GM12892 (cell line): ENCODE measurements around the gene LPCAT4.
A peak's percentile ranks its signal among the peaks of the same experiment; 100 is the strongest.

Experiments used
- DNase-seq: peaks from one replicate; pipeline ENCODE4 v3.0.0; 2011; ENCODE audit not compliant: insufficient read length
- FAIRE-seq: peaks from 2 replicates; lab custom pipeline; 2011; peaks lifted over from hg19 to GRCh38; lab: Jason Lieb, UNC
- POLR2A ChIP-seq: IDR thresholded peaks from 2 replicates; pipeline ENCODE4 v1.6.1; 2011; ENCODE audit warnings: low read depth, low read length, control low read depth
- POLR2AphosphoS5 ChIP-seq: IDR thresholded peaks from 2 replicates; pipeline ENCODE4 v1.6.1; 2011; ENCODE audit warnings: low read depth, low read length, control low read depth
- TAF1 ChIP-seq: IDR thresholded peaks from 2 replicates; pipeline ENCODE4 v1.6.1; 2011; ENCODE audit warnings: low read depth, mild to moderate bottlenecking, control low read depth, low read length, borderline replicate concordance

The LPCAT4 gene

DNA sequence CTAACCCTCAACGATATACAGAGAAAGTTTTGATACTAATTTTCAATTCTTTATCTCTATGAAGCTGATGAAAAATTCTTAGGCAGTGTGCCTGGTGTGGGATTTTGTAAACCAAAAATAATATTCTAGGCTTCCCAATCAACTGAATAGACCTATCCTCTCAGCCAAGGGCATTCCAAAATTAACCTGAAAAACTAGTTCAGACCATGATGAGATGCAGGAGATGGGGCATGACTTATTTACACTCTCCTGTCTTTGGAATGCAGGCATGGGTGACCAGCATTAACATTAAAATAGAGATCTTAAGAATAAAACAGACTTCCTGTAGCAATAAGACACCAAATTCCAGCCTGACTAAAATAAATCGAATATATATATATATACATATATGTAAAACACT is 7.8 kb upstream of the LPCAT4 start:
- no peak for FAIRE-seq
- TF ChIP-seq POLR2AphosphoS5 = no peak
- no peak for TF ChIP-seq POLR2A
- TF ChIP-seq TAF1 = no peak
- no peak for DNase-seq

DNA sequence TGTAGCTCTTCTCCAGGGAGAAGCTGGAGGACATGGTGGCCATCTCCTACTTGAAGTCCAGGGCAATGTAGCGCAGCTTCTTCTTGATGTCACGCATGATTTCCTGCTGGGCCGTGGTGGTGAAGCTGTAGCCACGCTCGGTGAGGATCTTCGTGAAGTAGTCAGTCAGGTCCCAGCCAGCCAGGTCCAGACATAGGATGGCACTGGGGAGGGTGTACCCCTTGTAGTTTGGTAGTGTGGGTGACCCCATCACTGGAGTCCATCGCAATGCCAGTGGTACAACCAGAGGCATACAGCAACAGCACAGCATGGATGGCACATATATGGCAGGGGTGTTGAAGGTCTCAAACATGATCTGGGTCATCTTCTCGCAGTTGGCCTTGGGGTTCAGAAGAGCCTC is 7.0 kb upstream of the LPCAT4 start:
- FAIRE-seq = no peak
- TF ChIP-seq POLR2AphosphoS5 = no peak
- TF ChIP-seq TAF1 = no peak
- TF ChIP-seq POLR2A = no peak
- DNase-seq = no peak

DNA sequence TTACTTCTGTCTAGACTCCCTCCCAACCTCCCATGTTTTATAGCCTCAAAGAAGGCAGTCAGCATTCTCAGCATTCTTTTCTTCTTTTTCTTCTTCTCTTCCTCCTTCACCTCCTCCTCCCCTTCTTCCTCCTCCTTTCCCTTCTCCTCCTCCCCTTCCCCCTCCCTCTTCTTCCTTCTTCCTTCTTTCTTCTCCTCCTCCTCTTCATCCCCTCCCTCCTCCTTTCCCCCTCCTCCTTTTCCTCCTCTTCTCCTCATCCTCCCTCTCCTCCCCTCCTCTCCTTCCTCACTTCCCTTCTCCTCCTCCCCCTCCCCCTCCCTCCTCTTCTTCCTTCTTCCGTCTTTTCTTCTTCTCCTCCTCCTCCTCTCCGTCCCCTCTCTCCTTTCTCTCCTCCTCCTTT is 3.6 kb upstream of the LPCAT4 start:
- DNase-seq (no peak), FAIRE-seq (no peak)
- TF ChIP-seq TAF1 = no peak
- TF ChIP-seq POLR2A = no peak
- no peak for TF ChIP-seq POLR2AphosphoS5

DNA sequence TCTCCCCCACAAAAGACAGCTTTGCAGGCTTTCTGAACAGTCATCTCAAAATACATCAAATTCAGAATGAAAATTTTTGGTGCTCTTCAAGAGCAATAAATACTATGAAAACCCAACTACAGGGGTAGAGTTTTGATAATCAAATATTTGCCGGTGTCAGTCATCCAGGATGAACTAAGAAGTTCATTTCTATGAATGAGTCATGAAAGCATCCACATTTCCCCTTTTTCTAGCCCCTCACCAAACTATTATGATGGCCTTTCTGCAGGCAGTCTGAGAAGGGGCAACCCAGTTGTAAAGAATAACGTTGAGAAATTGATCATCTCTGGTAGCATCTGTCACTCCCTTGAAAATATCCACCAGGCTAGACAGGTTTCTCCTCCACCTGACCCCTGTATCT is 3.1 kb upstream of the LPCAT4 start:
- TF ChIP-seq POLR2A (no peak), POLR2AphosphoS5 (no peak), TAF1 (no peak)
- FAIRE-seq = no peak
- no peak for DNase-seq

DNA sequence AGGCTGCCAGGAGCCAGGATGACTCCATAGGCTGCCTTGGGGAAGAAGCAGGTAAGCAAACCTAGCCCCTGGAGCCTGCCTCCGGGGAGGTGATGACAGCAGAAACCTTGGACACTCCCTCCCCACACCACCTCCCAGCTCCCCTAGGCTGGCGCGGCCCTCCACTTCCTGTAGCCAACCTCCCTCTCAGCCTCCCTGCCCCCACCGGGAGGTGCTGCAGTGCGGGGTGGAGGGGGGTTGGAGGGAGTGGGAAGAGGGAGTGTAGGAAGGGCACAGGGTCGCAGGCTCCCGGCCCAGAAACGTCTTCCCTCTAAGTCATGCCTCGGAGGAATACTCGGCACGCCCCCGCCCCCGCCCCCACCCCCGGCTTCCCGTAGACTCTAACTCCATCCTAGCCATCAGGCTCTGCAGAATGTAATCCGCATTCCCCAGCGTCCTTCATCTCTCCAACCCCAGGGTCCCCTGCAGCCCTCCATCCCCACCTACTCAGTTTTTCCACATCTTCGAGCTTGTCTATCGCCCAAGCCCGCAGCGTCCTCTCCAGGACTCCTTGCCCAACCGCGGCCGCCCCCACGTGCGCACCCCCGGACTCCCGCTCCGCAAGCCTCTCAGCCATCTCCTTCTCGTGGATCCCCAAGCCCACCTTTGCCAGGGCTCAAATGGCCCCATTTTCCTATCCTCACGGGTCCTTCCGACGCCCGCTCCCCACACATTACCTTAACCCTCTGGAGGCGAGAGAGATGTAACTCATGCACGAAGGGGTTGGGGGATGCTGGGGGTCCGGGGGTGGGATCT is 528 bp downstream of the LPCAT4 start:
- DNase-seq (no peak), FAIRE-seq (peak; percentile 85)
- TF ChIP-seq POLR2AphosphoS5 (no peak), TAF1 (no peak), POLR2A (no peak)

DNA sequence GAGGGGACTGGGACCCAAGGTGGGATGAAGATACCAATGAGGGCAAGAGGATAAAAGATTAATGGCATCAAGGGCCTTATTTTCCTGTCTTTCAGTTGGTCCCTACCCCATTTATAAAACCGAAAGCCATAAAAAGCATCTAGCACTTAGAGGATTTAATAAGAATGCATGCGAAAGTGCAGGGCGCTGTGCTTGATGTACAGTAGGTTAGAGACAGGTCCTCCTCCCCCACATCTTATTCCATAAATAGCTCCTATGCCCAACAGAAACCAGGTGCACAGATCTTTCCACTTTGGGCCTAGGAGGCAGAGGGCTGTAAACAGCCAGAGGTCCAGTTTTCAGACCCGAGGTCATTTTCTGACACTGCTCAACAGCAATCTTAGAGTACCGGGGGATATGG is 1.2 kb downstream of the LPCAT4 start:
- no peak for FAIRE-seq
- no peak for DNase-seq
- TF ChIP-seq TAF1 = no peak
- no peak for TF ChIP-seq POLR2AphosphoS5
- no peak for TF ChIP-seq POLR2A

DNA sequence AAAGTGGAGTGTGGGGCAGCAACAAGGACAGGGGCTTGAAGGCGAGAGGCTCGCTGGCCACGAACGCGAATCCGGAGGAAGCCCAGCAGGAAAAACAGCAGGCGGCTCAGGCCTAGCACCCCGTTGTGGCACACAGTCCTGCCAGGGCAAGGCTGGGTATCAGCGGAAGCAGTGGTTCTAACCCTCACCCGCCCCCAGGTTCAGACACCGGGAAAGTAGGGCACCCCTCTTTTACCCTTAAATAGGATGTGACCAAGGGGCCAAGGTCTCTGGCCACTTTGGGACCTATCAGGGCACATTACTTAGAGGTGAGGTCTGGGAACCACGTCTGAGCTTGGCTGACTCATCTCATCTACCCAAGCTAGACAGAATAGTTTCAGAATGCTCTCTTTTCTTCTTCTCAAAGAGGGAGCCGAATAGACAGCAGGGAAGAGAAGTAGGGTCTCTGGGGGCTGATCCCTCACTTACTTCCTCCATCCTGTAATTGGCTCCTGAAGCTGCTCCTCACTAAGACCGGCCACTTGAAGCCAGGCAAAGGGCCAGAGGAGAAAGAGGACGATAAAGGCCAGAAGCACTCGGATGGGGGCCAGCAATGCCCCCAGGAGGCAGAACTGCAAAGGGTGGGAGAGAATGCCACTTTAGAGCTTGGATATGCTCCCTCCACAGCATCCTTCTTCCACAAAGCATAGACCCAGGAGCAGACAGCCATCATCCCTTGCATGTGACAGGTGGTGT is 1.7 kb downstream of the LPCAT4 start:
- TF ChIP-seq POLR2AphosphoS5 = no peak
- TF ChIP-seq TAF1 = no peak
- TF ChIP-seq POLR2A = no peak
- FAIRE-seq (no peak), DNase-seq (no peak)

DNA sequence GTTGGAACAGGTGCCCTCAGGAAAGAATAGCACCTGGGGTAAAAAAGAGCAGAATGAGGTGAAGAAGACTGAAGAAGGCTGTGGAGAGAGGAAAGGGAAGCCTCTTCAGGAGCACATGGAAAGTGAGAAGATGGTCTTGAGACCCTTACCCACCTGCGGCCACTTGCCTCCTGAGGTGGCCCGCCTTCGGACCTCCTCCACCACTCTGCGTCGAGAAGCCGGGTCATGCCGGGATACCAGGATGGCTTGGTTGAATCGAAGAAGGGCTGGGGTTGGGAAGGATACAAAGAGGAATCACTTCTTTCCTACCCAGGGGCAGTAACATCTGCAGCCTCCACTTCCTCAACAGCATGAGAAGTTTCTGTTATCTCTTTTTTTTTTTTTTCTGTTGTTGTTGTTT is 3.0 kb downstream of the LPCAT4 start:
- DNase-seq = no peak
- TF ChIP-seq POLR2AphosphoS5 (no peak), POLR2A (no peak), TAF1 (no peak)
- FAIRE-seq = no peak

DNA sequence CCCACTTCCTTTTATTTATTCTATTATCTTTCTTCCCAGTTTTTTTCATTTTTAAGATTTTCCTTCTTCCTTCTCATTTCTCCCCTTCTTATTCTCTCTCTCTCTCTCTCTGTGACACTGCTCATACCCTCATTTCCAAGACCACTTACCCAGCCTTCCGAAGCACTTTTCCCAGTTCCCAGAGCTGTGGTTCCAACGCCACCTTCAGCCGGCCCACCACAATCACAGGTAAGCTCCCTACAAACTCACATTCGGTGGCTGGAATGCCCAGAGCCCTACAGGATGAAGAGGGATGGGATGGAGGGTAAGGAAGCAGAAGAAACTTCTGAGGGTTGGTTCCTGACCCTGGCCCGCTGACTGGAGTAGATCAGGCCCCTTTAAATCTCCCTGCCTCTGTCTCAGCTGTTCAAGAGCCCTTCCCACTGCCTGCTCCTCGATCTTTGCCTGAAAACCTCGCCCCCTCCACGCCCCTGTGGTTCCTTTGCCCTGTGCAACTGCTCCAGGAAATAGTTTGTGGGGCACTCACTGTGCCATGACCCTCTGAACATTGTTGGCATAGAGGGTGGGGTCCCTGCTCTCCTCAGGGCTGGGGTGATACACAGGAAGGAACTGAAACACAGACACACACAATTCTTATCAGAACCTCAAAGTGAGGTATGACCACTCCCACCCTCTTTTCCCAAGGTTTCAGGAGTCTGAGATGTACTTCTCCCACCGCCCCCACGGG is 4.8 kb downstream of the LPCAT4 start:
- TF ChIP-seq POLR2A (no peak), TAF1 (no peak), POLR2AphosphoS5 (no peak)
- DNase-seq (no peak), FAIRE-seq (no peak)

DNA sequence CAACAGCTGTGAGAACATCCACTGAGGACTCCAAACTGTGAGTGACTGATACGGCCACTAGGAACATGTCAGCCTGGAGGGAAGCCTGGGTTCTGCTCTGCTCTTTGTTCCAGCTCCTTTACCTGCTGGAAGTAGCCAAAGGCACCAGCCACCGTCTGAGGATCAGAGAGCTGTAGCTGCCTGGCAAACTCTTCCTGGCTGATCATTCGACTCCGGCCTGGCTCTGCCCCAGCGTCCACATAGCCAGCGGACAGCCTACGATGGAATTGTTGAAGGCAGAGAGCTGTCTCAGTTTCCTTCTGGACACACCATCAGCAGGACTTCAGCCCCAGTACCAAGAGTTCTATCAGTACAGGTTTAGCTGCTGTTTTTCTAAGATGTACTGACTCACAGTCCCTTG is 5.7 kb downstream of the LPCAT4 start:
- FAIRE-seq (no peak), DNase-seq (no peak)
- TF ChIP-seq POLR2A (no peak), TAF1 (no peak)

DNA sequence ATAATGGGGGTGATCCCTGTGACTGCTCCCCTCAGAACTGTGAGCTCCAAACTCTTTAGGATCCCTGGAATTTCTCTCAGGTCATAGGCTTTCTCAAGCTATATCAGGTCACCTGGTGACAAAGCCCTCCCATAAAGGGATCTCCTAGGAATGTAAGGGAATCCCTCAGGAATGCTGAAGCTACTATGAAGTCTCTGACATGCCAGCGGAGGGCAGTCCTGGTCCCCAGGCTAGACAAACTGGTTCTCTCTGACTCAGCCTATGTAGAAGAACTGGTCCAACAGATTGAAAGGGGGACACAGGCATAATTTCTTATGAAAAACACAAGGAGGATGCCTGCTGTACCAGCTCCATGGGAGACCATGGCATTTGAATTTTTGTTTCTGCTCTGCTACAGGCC is 6.7 kb downstream of the LPCAT4 start:
- TF ChIP-seq TAF1 = no peak
- no peak for DNase-seq
- FAIRE-seq = no peak
